Measurements from ENCODE around the gene AP1AR. TPM values are rescaled to one million over a fixed set of nuclear protein-coding genes. Genes with fewer than 3 reads are reported as not detected.

Gene AP1AR
- total and polyA plus RNA-seq, 2 of the 4 experiments (the other 2 are of a cell fraction), result 4.0 to 4.7 TPM

DNA sequence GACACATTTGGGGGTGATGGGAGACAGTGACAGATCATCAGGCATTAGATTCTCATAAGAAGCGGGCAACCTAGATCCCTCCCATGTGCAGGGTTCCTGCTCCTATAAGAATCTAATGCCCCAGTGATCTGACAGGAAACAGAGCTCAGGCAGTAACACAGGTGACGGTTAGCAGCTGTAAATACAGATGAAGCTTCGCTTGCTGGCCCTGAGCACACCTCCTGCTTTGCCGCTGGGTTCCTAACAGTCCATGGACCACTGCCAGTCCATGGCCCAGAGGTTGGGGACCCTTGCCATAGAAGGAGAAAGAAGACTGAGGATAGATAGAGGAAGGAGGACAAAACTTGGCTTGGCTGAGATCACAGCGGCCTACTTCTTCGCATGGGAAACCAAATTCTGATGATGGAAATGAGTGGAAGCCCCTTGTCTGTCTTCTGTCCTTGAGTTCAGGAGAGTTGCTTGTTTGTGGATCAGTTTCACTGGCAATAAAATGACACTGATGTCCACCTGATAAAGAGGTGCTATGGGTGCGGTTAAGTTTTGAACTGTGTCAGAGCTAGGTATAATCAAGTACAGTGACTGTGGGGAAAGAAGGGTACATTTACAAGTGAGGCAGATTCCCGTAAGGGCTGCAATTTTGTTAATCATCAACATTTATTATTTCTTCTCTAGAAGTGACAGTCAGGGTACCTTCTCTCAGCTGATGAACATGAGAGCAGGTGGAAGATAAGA lies 55.8 kb downstream of the AP1AR start:
- Histone ChIP-seq H4K20me1 (ENCODE audit: insufficient read depth, low read length) (no peaks in the 10 kb centered on the region), H3K79me1 (ENCODE audit: low read depth in 1 of 2, low read length in 2 of 2) (peaks cover 0 to 20% of the 10 kb centered on the region in 2 experiments; a peak in 2 of 4 replicates), H3K4me3 (ENCODE audit: insufficient read depth, low read depth, low read length) (no peak overlapping the region), H3K27me3 (ENCODE audit: control insufficient read depth, insufficient read depth, low read length) (no peaks in the 10 kb centered on the region), H3K36me3 (ENCODE audit: control insufficient read depth, insufficient read depth, low read length) (no peaks in the 10 kb centered on the region), H2AK9ac (replicated peaks; ENCODE audit: low read depth, low read length, poor library complexity) (no peak overlapping the region), H3K4me1 (ENCODE audit: control insufficient read depth, insufficient read depth, low read length) (0 out of 2 replicates have a peak, but pooled peaks cover 2% of the 10 kb centered on the region), H4K5ac (ENCODE audit: low read depth, low read length) (no peak overlapping the region), H3K23ac (ENCODE audit: low read depth, low read length) (no peak overlapping the region), H2AK5ac (ENCODE audit: low read depth, low read length) (no peak overlapping the region), H3K9ac (ENCODE audit: low read depth, low read length) (no peak overlapping the region), H4K8ac (ENCODE audit: low read depth in 2 of 2, low read length in 2 of 2) (no peak overlapping the region), H3K9me1 (ENCODE audit: insufficient read depth, low read length) (no peaks in the 10 kb centered on the region), H2AFZ (replicated peaks; ENCODE audit: low read length, poor library complexity) (no peak overlapping the region), H3K27ac (ENCODE audit: insufficient read depth, low read length) (no peak overlapping the region), H3K9me3 (ENCODE audit: control insufficient read depth, insufficient read depth, low read length) (no peaks in the 10 kb centered on the region), H4K91ac (ENCODE audit: insufficient read depth, low read depth, low read length) (no peak overlapping the region), H3K4me2 (ENCODE audit: low read depth, low read length) (no peak overlapping the region), H3K4ac (ENCODE audit: low read depth, low read length) (no peak overlapping the region), H2BK20ac (ENCODE audit: low read depth, low read length) (no peak overlapping the region), H3K14ac (replicated peaks; ENCODE audit: low read depth, low read length) (no peak overlapping the region), H3K56ac (ENCODE audit: extremely low read depth, insufficient read depth, low read length) (no peak overlapping the region), H2BK5ac (ENCODE audit: low read depth, low read length, poor library complexity, severe bottlenecking) (no peak overlapping the region), H3K18ac (ENCODE audit: low read depth, low read length) (no peak overlapping the region), H2BK120ac (ENCODE audit: low read depth, low read length) (no peak overlapping the region), H2BK15ac (ENCODE audit: low read depth, low read length) (no peak overlapping the region)
- ATAC-seq (ENCODE audit: low read depth), result no peak
- DNase-seq, result no peak
- in situ Hi-C loops (cut with MboI; ENCODE audit: low sequenced_read_pairs), result no loop called here
- intact Hi-C loops (cut with micrococcal nuclease), result no loop called here
- dilution Hi-C loops (cut with HindIII; ENCODE audit: low sequenced_read_pairs, unreplicated experiment), result no loop called here
- ChIA-PET POLR2A (ENCODE audit: unreplicated experiment) (no interaction called here), CTCF (interaction anchor here (1.1 kb wide), 1 partner anchor 9 kb away, joined by 4 read pairs; the partner anchor contains the start of gene ALPK1)
- BruUV-seq (replicated peaks), result no TSS peak
- WGBS, 2 experiments (ENCODE audit: extremely low coverage in 2 of 2, insufficient read length in 1 of 2), result 100% methylated on average over 1 of the region's 8 CpGs; no CpG with 5 or more reads in 1 of the 2 experiments
- TF ChIP-seq SMC3 (IDR thresholded peaks at IDR 0.05; ENCODE audit: low read depth, low read length), result no peak
- TF ChIP-seq, protein P1, sequence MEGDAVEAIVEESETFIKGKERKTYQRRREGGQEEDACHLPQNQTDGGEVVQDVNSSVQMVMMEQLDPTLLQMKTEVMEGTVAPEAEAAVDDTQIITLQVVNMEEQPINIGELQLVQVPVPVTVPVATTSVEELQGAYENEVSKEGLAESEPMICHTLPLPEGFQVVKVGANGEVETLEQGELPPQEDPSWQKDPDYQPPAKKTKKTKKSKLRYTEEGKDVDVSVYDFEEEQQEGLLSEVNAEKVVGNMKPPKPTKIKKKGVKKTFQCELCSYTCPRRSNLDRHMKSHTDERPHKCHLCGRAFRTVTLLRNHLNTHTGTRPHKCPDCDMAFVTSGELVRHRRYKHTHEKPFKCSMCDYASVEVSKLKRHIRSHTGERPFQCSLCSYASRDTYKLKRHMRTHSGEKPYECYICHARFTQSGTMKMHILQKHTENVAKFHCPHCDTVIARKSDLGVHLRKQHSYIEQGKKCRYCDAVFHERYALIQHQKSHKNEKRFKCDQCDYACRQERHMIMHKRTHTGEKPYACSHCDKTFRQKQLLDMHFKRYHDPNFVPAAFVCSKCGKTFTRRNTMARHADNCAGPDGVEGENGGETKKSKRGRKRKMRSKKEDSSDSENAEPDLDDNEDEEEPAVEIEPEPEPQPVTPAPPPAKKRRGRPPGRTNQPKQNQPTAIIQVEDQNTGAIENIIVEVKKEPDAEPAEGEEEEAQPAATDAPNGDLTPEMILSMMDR (conservative IDR thresholded peaks at IDR 0.05; ENCODE audit: low read depth, low read length), result no peak
- no peak for TF ChIP-seq FOS (IDR thresholded peaks at IDR 0.05; ENCODE audit: low read depth, low read length)
- TF ChIP-seq, protein P2, sequence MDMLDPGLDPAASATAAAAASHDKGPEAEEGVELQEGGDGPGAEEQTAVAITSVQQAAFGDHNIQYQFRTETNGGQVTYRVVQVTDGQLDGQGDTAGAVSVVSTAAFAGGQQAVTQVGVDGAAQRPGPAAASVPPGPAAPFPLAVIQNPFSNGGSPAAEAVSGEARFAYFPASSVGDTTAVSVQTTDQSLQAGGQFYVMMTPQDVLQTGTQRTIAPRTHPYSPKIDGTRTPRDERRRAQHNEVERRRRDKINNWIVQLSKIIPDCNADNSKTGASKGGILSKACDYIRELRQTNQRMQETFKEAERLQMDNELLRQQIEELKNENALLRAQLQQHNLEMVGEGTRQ (IDR thresholded peaks at IDR 0.05; ENCODE audit: low read depth, low read length), result no peak

Measured in IMR-90 (cell line).